ENCODE measurements around the gene SF3A1. TPM values are rescaled to one million over a fixed set of nuclear protein-coding genes. Genes with fewer than 3 reads are reported as not detected.
A peak's percentile ranks its signal among the peaks of the same experiment; 100 is the strongest.

The SF3A1 gene
- total RNA-seq, 2 donors from 2014 or later = 30.6 to 77.1 TPM

GRCh38 chr22:30318799-30319419 is 37.8 kb downstream of the SF3A1 start:
- ATAC-seq = no peak
- Histone ChIP-seq H3K36me3 (replicated peaks in 1 of 2; ENCODE audit: insufficient read depth in 1 of 2, low read depth in 2 of 2) (no peaks in the 10 kb centered on the region), H3K4me3 (no peak overlapping the region), H3K4me1 (peaks cover 44% of the 10 kb centered on the region), H3K27me3 (no peaks in the 10 kb centered on the region), H3K27ac (no peak overlapping the region), H3K9me3 (no peaks in the 10 kb centered on the region)
- intact Hi-C loops (cut with DNase I) = no loop called here
- TF ChIP-seq CTCF (IDR thresholded peaks at IDR 0.05) = no peak
- no peak for TF ChIP-seq POLR2A (IDR thresholded peaks at IDR 0.05)
- WGBS, 2 donors = 76 to 89% methylated on average over 7 of the region's 7 CpGs
- DNase-seq = no peak

- no peak for DNase-seq
- H3K27ac ChIP-seq = peak overlapping the region in 1 of 4 donors; percentile 45
- no peak overlapping the region for H3K4me3 ChIP-seq
- whole genome bisulfite sequencing, 2 donors = 100% methylated on average over 1 of the region's 1 CpG
- H3K4me1 ChIP-seq = peaks cover 42% of the 10 kb centered on the region
- intact Hi-C loops (cut with DNase I) = no loop called here
- no peak for TF ChIP-seq POLR2A (IDR thresholded peaks at IDR 0.05)
- TF ChIP-seq CTCF (IDR thresholded peaks at IDR 0.05) = no peak
- H3K27me3 ChIP-seq = no peaks in the 10 kb centered on the region
- no peaks in the 10 kb centered on the region for H3K36me3 ChIP-seq (replicated peaks in 1 of 2; ENCODE audit: insufficient read depth in 1 of 2, low read depth in 2 of 2)
- H3K9me3 ChIP-seq = no peaks in the 10 kb centered on the region
- no peak for ATAC-seq
These were observed 38.9 kb downstream of the SF3A1 start for GRCh38 chr22:30317778-30318177.

DNA sequence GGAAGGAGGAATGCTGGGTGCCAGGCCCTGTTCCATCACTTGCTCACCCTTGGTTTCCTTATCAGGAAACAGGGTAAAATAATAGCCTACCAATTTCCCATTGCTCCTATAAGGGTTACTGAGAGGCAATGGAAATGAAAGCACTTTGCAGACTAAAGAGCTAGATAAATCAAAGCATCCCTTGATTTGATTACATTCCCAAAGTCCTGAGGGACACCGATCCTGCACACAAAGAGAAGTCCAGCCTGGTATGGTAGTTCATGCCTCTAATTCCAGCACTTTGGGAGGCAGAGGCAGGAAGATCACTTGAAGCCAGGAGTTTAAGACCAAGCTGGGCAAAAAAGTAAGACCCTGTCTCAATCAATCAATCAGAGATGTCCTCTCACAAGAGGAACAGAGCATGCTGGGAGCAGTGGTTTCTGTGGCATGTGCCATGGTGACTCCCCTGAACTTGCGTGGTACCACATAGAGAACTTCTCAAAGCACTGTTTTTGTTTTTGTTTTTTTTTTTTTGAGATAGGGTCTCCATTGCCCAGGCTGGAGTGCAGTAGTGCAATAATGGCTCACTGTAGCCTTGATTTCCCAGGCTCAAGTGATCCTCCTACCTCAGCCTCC is 40.6 kb downstream of the SF3A1 start:
- intact Hi-C loops (cut with DNase I) = no loop called here
- TF ChIP-seq POLR2A (IDR thresholded peaks at IDR 0.05) = no peak
- TF ChIP-seq CTCF (IDR thresholded peaks at IDR 0.05) = no peak
- H3K9me3 ChIP-seq = no peaks in the 10 kb centered on the region
- WGBS, 2 donors = 91 to 96% methylated on average over 2 of the region's 2 CpGs
- peaks cover 53% of the 10 kb centered on the region for H3K4me1 ChIP-seq
- no peaks in the 10 kb centered on the region for H3K27me3 ChIP-seq
- H3K4me3 ChIP-seq = no peak overlapping the region
- H3K36me3 ChIP-seq (replicated peaks in 1 of 2; ENCODE audit: insufficient read depth in 1 of 2, low read depth in 2 of 2) = no peaks in the 10 kb centered on the region
- DNase-seq (no peak), ATAC-seq (no peak)
- no peak overlapping the region for H3K27ac ChIP-seq

DNA sequence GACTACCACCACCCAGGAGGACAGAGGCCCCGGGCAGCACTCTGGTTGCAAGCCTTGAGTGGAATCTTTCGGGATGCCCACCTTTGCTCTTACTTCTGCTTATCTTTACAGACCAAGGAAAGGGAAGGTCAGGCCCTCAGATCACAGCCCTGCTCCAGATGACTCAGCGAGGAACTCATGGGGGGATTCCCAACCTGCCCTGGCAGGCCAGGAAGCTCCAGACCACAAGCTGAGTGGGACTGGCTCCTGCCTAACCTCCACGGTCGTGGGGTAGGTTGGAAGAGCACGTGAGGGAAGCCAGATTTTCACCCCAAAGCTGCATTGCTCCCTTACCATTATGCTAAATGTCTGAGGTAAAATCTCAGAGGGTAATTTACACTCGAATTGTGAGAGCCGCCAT is 41.8 kb downstream of the SF3A1 start:
- peak overlapping the region in 1 of 4 donors; percentile 31 for H3K27ac ChIP-seq
- WGBS, 2 donors = 78 to 81% methylated on average over 8 of the region's 8 CpGs
- TF ChIP-seq CTCF (IDR thresholded peaks at IDR 0.05) (no peak), POLR2A (IDR thresholded peaks at IDR 0.05) (no peak)
- DNase-seq (no peak), ATAC-seq (no peak)
- no peak overlapping the region for H3K4me3 ChIP-seq
- H3K9me3 ChIP-seq = no peaks in the 10 kb centered on the region
- peaks cover 57% of the 10 kb centered on the region for H3K4me1 ChIP-seq
- no peaks in the 10 kb centered on the region for H3K27me3 ChIP-seq
- no peaks in the 10 kb centered on the region for H3K36me3 ChIP-seq (replicated peaks in 1 of 2; ENCODE audit: insufficient read depth in 1 of 2, low read depth in 2 of 2)
- intact Hi-C loops (cut with DNase I) = no loop called here

Data from body of pancreas (tissue), 4 donors.